Activated CD4-positive, alpha-beta T cell treated with anti-CD3 and anti-CD28 coated beads for 4 hours (primary cell): ENCODE measurements around the gene PDE7B.

Experiments used
- DNase-seq, 2 donors: peaks; one replicate each; pipeline ENCODE4 v3.0.0-alpha.2; 2020

The PDE7B gene

GRCh38 chr6:135994857-135995544, 143.5 kb downstream of the PDE7B start:
- no peak for DNase-seq

- DNase-seq = no peak
These were observed 144.0 kb downstream of the PDE7B start for GRCh38 chr6:135995545-135995898.

- DNase-seq = no peak
These were observed 145.2 kb downstream of the PDE7B start for GRCh38 chr6:135996668-135997067.

- DNase-seq = no peak
These were observed 147.9 kb downstream of the PDE7B start for GRCh38 chr6:135999393-135999792.

- no peak for DNase-seq
These were observed 155.8 kb downstream of the PDE7B start for GRCh38 chr6:136007345-136007744.

- no peak for DNase-seq
These were observed 160.0 kb downstream of the PDE7B start for GRCh38 chr6:136011475-136011874.

- no peak for DNase-seq
These were observed 160.8 kb downstream of the PDE7B start for GRCh38 chr6:136012198-136012887.

GRCh38 chr6:136012943-136013342, 161.4 kb downstream of the PDE7B start:
- DNase-seq = no peak

- no peak for DNase-seq
These were observed 163.2 kb downstream of the PDE7B start for GRCh38 chr6:136014454-136015437.

- no peak for DNase-seq
These were observed 164.0 kb downstream of the PDE7B start for GRCh38 chr6:136015531-136015930.

GRCh38 chr6:136016228-136017225, 165.0 kb downstream of the PDE7B start:
- DNase-seq = no peak

GRCh38 chr6:136020691-136021090, 169.2 kb downstream of the PDE7B start:
- DNase-seq = no peak

GRCh38 chr6:136022224-136022874, 170.8 kb downstream of the PDE7B start:
- no peak for DNase-seq

GRCh38 chr6:136024711-136025110, 173.2 kb downstream of the PDE7B start:
- DNase-seq = no peak

- DNase-seq = no peak
These were observed 174.2 kb downstream of the PDE7B start for GRCh38 chr6:136025736-136026135.

- DNase-seq = no peak
These were observed 178.6 kb downstream of the PDE7B start for GRCh38 chr6:136030131-136030530.

GRCh38 chr6:136031982-136032381, 180.5 kb downstream of the PDE7B start:
- no peak for DNase-seq

- no peak for DNase-seq
These were observed 181.9 kb downstream of the PDE7B start for GRCh38 chr6:136033416-136033815.

- no peak for DNase-seq
These were observed 182.9 kb downstream of the PDE7B start for GRCh38 chr6:136034422-136034821.

- DNase-seq = no peak
These were observed 184.0 kb downstream of the PDE7B start for GRCh38 chr6:136035378-136036070.

GRCh38 chr6:136036071-136036380, 184.5 kb downstream of the PDE7B start:
- no peak for DNase-seq
